Measurements from ENCODE around the gene EPHB3.

- TF ChIP-seq CTCF (IDR thresholded peaks at IDR 0.05) (no peak), ZFX (IDR thresholded peaks at IDR 0.05; ENCODE audit: borderline replicate concordance) (no peak)
These were observed 46.6 kb downstream of the EPHB3 start for GRCh38 chr3:184608209-184608608.

Measured in 22Rv1 (cell line).